Astrocyte of the hippocampus (primary cell): ENCODE data around the gene GBP7.
"Not testable (repeated sequence)": the region's sequence is repeated elsewhere in the genome, so short reads cannot be mapped to it uniquely, and the experiment has no call there.

Experiments used
- DNase-seq: peaks from one replicate; pipeline ENCODE4 v3.0.0; 2011; ENCODE audit warnings: low read depth, low spot score

The GBP7 gene, protein sequence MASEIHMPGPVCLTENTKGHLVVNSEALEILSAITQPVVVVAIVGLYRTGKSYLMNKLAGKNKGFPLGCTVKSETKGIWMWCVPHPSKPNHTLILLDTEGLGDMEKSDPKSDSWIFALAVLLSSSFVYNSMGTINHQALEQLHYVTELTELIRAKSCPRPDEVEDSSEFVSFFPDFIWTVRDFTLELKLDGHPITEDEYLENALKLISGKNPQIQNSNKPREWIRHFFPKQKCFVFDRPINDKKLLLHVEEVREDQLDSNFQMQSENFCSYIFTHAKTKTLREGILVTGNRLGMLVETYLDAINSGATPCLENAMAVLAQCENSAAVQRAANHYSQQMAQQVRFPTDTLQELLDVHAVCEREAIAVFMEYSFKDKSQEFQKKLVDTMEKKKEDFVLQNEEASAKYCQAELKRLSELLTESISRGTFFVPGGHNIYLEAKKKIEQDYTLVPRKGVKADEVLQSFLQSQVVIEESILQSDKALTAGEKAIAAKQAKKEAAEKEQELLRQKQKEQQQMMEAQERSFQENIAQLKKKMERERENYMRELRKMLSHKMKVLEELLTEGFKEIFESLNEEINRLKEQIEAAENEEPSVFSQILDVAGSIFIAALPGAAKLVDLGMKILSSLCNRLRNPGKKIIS

GRCh38 chr1:89175601-89176256 is at the start of gene GBP7:
Gene GBP7, minus strand, starts transcription at chr1:89176003. Its CDS starts 4,068 bp downstream, at chr1:89171935.
- no peak for DNase-seq

- no peak for DNase-seq
Measured at GRCh38 chr1:89221341-89221740, 45.5 kb upstream of the GBP7 start.

DNA sequence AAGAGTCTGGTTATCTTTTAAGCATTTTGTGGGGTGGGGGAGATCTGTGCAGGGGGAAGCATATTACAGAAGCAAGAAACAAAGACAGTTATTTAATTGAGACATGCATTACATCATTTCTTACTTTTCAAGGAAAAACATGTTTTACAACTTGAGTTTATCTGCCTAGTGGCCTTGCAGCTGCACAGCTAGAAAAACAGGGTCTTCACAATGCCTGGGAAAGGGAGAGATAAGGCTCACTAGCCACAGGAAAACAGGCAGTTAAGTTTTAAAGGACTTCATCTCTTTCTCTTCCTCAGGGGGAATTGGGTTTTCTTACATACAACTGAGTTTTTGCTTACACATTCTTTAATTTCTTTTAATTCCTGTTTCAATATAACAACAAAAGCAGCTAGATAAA is 44.0 kb upstream of the GBP7 start:
- not testable (repeated sequence) for DNase-seq

GRCh38 chr1:89218941-89219340 is 43.1 kb upstream of the GBP7 start:
- DNase-seq, result not testable (repeated sequence)

DNA sequence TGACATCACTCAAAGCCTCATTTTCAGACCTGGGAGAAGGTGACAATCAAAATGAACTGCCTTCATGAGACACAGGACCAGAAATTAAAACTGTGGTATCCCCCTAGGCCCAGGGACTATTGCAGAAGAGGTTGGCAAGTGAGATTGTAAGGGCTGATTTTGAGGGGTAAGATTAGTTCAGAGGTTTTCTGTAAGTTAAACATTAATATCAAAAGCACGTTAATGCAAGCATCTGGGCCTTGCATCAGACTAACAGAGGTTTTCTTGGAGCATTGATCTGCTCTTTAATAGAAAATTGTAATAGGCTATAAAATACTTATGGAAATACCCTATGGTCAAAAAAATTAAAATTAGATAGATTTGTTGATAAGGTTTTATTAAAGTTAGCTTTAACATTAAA is 37.5 kb upstream of the GBP7 start:
- no peak for DNase-seq

DNA sequence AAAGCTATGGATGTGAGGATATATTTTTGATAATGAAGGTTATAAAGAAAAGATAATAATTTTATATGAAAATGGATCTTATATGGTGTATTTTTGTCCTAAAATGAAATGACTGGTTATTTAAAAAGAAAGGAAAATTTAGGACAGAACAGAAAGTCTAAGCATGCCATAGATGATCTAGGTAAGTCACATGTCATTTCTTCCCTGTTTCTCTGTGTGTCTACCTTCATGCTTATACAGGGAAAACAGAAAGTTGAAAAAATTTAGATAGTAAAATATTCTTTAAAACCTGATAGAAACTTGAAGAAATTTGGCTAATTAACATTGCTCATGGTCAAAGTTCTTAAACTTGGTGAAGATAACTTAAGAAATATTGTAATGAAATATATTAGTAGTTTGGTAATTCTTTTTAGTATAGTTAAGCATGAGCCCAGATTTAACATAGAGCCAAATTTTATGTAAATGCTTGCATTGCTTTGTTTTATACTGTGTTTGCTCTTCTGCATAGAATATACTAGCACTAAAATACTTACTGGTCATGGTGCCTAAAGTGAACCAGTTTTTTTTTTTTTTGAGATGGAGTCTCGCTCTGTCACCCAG is 35.3 kb upstream of the GBP7 start:
- DNase-seq, result no peak

DNA sequence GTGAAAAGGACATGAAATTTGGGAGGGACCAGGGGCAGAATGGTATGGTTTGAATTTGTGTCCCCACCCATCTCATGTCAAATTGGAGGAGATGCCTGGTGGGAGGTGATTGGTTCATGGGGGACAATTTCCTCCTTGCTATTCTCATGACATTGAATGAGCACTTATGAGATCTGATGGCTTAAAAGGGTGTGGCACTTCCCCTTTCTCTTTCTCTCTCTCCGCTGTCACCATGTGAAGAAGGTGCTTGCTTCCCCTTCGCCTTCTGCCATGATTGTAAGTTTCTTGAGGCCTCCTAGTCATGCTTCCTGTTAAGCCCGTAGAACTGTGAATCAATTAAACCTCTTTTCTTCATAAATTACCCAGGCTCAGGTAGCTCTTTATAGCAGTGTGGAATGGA is 30.6 kb upstream of the GBP7 start:
- DNase-seq, result no peak

DNA sequence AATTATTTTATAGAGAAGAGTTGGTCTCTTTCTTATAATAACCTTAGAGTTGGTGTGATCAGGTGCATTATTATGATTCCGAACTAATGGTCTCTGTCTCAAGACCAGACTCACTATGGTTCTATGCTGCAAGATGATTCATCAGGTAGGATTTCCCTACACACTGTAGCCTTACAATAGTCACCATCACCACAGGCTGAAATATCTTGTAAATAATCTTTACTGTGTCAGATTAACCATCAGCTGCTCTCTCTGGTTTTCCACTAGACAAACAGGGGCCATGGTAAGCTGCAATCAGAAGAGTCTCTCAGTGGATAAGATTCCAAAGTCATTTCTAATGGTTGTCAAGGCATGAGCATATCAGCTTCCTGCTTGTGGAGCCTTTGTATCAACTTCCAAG is 27.4 kb upstream of the GBP7 start:
- peak; percentile 39 for DNase-seq

- DNase-seq, result no peak
Measured at GRCh38 chr1:89201106-89201794, 25.4 kb upstream of the GBP7 start.

GRCh38 chr1:89200663-89201062 is 24.9 kb upstream of the GBP7 start:
- no peak for DNase-seq

DNA sequence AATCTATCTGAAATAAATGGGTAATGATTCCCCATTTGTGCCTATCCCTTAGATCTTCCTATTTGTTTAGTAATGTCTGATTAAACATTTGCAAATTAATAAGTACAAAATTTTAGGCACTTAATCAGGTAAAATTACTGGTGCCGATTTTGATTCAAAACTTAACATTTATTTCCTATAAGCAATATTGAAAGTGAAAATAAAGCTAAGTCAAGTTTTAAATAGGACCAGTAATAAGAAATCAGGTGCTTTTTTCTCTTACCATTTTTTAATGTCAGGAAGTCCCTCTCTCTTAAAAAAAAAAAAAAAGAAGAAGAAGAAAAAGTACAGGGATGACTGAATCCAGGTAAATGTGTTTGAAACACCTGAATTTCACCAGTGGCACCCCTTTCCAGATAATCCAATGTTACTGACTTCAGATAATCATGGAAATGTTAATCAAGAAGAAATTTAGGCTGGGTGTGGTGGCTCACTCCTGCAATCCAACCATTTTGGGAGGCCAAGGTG is 23.8 kb upstream of the GBP7 start:
- DNase-seq, result no peak

DNA sequence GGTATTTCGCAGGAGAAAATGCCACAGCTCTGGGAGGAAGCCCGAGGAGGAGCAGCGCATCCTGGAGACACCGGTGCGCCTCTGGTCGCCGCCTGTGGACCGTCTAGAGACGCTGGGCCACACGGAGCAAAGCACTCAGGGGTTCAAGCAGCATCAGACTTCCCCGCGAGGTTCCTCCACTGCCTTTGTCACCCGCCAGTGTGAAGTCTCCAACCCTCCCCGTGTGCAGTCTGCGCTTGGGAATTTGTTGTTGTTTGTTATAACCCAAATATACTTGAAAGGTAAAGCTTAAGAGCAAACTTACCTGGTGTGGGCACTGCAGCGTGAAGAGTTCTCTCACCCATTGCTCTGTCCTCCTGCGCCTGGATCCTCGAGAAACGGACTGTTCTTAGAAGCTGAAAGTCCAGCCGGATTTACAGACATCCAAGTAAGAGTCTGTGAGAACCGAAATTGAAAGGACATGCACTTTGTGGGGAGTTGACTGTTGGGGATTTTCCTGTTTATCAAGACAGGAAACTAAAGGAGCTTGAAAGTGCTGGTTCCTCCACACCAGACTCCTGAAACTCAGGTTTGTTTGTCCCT is 22.8 kb upstream of the GBP7 start, which contains the start of gene GBP4:
GBP4 (minus strand) TSS at position 452 of the 582 bp plus-strand sequence; CDS start at position 344, 108 bp downstream.
- DNase-seq, result peak; percentile 11

DNA sequence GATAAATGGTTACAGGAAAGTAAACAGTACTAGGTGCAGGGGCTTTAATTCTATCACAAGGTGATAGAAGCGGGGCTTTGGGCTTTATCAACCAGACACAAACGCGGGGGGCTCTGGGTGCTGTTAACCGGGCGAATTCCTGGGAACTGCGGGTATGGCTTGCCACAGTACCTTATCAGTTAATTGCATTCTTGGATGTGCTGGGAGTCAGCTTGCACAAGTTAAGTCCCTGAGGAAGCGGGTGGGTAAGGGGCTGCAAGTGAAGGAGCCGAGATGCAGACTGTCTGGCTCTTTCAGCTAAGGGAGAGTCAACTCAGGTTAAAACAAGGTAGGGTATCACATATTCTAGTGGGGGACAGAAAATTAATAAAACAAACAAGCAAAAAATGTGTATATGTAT is 22.3 kb upstream of the GBP7 start:
- peak; percentile 4 for DNase-seq

- DNase-seq, result no peak
Measured at GRCh38 chr1:89195476-89195875, 19.7 kb upstream of the GBP7 start.

GRCh38 chr1:89191314-89191713 is 15.5 kb upstream of the GBP7 start:
- DNase-seq, result no peak

- DNase-seq, result no peak
Measured at GRCh38 chr1:89190017-89190416, 14.2 kb upstream of the GBP7 start.

GRCh38 chr1:89179343-89179742 is 3.5 kb upstream of the GBP7 start:
- no peak for DNase-seq

GRCh38 chr1:89176971-89177370 is 1.2 kb upstream of the GBP7 start:
- DNase-seq, result no peak

- no peak for DNase-seq
Measured at GRCh38 chr1:89174491-89174890, 1.3 kb downstream of the GBP7 start.

GRCh38 chr1:89172468-89173143 is 3.2 kb downstream of the GBP7 start:
- no peak for DNase-seq
